Gastrocnemius medialis (tissue), 4 donors: ENCODE data around the gene NIT1. TPM values are rescaled to one million over a fixed set of nuclear protein-coding genes. Genes with fewer than 3 reads are reported as not detected.

Source experiments
- ATAC-seq, 2 donors: fragments of 150-250 bp; one replicate each; pipeline ENCODE4 v1.9.1; 2016
- DNase-seq, 2 donors: peaks; one replicate each; pipeline ENCODE4 v3.0.0-alpha.2; 2019
- H3K27ac ChIP-seq, 4 donors: fragments of 200-600 bp; sonication (generic); 1 replicate in 1 of 4; 2 replicates in 3 of 4; pipeline ENCODE4 v1.5.1; 2016 to 2018; ENCODE audit warnings: mild to moderate bottlenecking in 2 of 4, moderate library complexity in 1 of 4
- H3K27me3 ChIP-seq, 3 donors: fragments of 200-600 bp; sonication (generic) in 2 of 3; 1 replicate in 1 of 3; 2 replicates in 2 of 3; pipeline versions ENCODE4 v1.5.1 to v1.6.0; 2016 to 2019; ENCODE audit warnings: mild to moderate bottlenecking in 1 of 3, moderate library complexity in 1 of 3
- H3K36me3 ChIP-seq, 2 donors: fragments of 200-600 bp; sonication (generic) in 1 of 2; one replicate each; pipeline ENCODE4 v1.5.1; 2017 to 2018
- H3K4me1 ChIP-seq, 2 donors: fragments of 200-600 bp; sonication (generic) in 1 of 2; one replicate each; pipeline ENCODE4 v1.5.1; 2016 to 2017; ENCODE audit warnings: mild to moderate bottlenecking in 2 of 2
- H3K4me3 ChIP-seq, 4 donors: fragments of 200-600 bp; sonication (generic) in 3 of 4; 1 replicate in 1 of 4; 2 replicates in 3 of 4; pipeline ENCODE4 v1.5.1; 2016 to 2019; ENCODE audit warnings: mild to moderate bottlenecking in 2 of 4
- H3K9me3 ChIP-seq, 3 donors: fragments of 200-600 bp; sonication (generic) in 2 of 3; 1 replicate in 1 of 3; 2 replicates in 2 of 3; pipeline ENCODE4 v1.5.1; 2016 to 2019
- POLR2A ChIP-seq, 2 donors: fragments of 450-650 bp; IDR thresholded peaks; one replicate each; pipeline ENCODE4 v1.6.1; 2017; ENCODE audit warnings: antibody characterized with exemption in 2 of 2, mild to moderate bottlenecking in 2 of 2, moderate library complexity in 2 of 2
- in situ Hi-C, 4 donors: fragments of 200-750 bp; cut with MboI; loops; one replicate each; pipeline versions ENCODE4 v1.15.0 to v1.8.0; 2017; ENCODE audit warnings: low sequenced_read_pairs in 4 of 4
- intact Hi-C: fragments of 100-400 bp; cut with DNase I; formaldehyde crosslinking; loops from one replicate; pipeline ENCODE4 v1.15.1; 2023; ENCODE audit warnings: low total_unique reads
- total RNA-seq, 4 donors: library from RNA; depleted of rRNA; stranded (reverse); fragments of >200 nt; gene quantifications; one replicate each; pipeline versions ENCODE4 v1.1.0 to v1.2.3, GENCODE V29; 2016
- TF ChIP-seq, protein P1 (sequence below), 5 experiments: fragments of 450-650 bp in 3 of 5; fragments of 200-600 bp in 2 of 5; sonication (generic) in 2 of 5; IDR thresholded peaks in 4 of 5; conservative IDR thresholded peaks in 1 of 5; 1 replicate in 4 of 5; 2 replicates in 1 of 5; pipeline ENCODE4 v1.5.1; 2016 to 2019; ENCODE audit warnings: antibody characterized with exemption in 5 of 5, mild to moderate bottlenecking in 3 of 5, moderate library complexity in 3 of 5

NIT1 gene
- total RNA-seq, 4 donors from 2014 or later, result 16.1 to 20.4 (median 17.9) TPM

DNA sequence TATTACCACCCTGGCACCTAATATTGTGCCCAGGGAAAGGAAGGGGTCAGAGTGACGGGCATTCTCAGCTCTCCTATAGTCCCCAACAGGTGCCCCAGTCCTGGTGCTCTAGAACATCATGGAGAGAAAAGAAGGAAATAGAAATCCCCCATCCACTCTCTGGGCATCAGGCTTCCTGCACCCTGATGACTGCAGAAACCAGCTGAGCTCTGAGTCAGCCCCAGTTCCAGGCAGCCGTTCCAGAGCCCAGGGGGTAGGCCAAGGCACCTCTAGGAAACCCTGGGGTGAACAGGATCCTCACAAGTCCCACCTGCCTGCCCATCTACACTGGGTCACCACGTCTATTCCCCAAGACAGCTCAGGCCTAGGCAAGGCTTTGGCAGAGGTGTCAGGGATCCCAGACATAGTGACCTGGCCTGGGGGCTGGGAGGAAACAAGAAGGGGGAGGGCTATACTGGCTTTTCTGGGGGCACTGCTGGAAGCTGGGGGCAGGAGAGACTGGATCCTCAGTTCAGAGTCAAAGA lies 29.3 kb upstream of the NIT1 start:
- in situ Hi-C loops (no loop called here), intact Hi-C loops (no loop called here)
- TF ChIP-seq, protein P1, sequence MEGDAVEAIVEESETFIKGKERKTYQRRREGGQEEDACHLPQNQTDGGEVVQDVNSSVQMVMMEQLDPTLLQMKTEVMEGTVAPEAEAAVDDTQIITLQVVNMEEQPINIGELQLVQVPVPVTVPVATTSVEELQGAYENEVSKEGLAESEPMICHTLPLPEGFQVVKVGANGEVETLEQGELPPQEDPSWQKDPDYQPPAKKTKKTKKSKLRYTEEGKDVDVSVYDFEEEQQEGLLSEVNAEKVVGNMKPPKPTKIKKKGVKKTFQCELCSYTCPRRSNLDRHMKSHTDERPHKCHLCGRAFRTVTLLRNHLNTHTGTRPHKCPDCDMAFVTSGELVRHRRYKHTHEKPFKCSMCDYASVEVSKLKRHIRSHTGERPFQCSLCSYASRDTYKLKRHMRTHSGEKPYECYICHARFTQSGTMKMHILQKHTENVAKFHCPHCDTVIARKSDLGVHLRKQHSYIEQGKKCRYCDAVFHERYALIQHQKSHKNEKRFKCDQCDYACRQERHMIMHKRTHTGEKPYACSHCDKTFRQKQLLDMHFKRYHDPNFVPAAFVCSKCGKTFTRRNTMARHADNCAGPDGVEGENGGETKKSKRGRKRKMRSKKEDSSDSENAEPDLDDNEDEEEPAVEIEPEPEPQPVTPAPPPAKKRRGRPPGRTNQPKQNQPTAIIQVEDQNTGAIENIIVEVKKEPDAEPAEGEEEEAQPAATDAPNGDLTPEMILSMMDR (IDR thresholded peaks at IDR 0.05 in 4 of 5, conservative IDR thresholded peaks at IDR 0.05 in 1 of 5), result no peak
- TF ChIP-seq POLR2A (IDR thresholded peaks at IDR 0.05), result no peak
- no peak overlapping the region for H3K27ac ChIP-seq
- H3K4me1 ChIP-seq, result no peaks in the 10 kb centered on the region
- no peaks in the 10 kb centered on the region for H3K36me3 ChIP-seq
- DNase-seq (no peak), ATAC-seq (no peak)
- H3K4me3 ChIP-seq, result no peak overlapping the region
- H3K27me3 ChIP-seq, result no peaks in the 10 kb centered on the region
- no peaks in the 10 kb centered on the region for H3K9me3 ChIP-seq

DNA sequence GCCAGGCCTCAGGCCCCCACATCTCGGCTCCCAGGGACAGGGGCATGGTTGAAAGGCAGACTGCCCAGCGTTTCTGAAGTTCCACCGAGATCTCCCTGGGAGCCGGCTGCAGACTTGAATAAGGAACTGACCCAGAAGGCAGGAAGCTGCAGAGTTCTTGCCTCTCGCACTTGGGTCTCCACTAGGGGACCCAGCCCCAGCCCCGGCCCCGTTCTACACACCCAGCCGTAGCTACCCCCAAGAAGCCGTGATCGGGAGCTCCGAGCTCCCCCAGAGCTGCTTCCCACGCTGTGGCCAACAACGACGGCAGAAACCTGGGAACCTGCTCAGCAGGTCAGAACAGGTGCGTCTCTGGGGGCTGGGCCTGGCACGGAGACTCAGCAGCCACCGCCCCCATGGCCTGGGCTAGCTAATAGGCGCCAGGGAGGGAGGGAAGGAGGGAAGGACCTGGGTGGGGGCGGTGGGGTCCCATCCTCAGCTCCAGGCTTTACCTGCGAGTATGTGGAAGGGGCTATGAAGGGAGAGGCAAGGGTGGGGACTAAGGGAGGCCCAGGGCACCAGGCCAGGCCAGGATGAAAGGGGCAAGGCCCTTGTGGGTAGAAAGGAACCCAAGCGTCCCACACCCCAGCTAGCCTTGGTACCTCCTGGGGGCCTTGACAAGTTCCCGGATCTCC lies 28.5 kb upstream of the NIT1 start, which contains the start of gene NECTIN4:
TSS of gene NECTIN4 (minus strand) at position 308 of the 674 bp plus-strand sequence. CDS start at position 46, 262 bp downstream.
- no peak for ATAC-seq
- Histone ChIP-seq H3K4me3 (no peak within 1 kb of the TSS), H3K9me3 (no peaks in the 10 kb centered on the region), H3K27me3 (no peaks in the 10 kb centered on the region), H3K36me3 (no peaks in the 10 kb centered on the region), H3K4me1 (no peaks in the 10 kb centered on the region), H3K27ac (no peak within 1 kb of the TSS)
- intact Hi-C loops, result no loop called here
- in situ Hi-C loops, result no loop called here
- TF ChIP-seq POLR2A (IDR thresholded peaks at IDR 0.05), result no peak
- TF ChIP-seq, protein P1 (IDR thresholded peaks at IDR 0.05 in 4 of 5, conservative IDR thresholded peaks at IDR 0.05 in 1 of 5), result no peak
- DNase-seq, result no peak

GRCh38 chr1:161089938-161090337 lies 28.0 kb upstream of the NIT1 start:
- in situ Hi-C loops, result loop anchor here in 2 of 4 donors (10.0 kb wide), 1 partner anchor 95 kb away; no protein-coding TSS in a partner anchor
- Histone ChIP-seq H3K4me3 (no peak overlapping the region), H3K27me3 (no peaks in the 10 kb centered on the region), H3K4me1 (no peaks in the 10 kb centered on the region), H3K36me3 (no peaks in the 10 kb centered on the region), H3K27ac (no peak overlapping the region), H3K9me3 (no peaks in the 10 kb centered on the region)
- intact Hi-C loops, result loop anchor here (10.0 kb wide), 1 partner anchor 255 kb away; no protein-coding TSS in a partner anchor
- TF ChIP-seq POLR2A (IDR thresholded peaks at IDR 0.05), result no peak
- TF ChIP-seq, protein P1 (IDR thresholded peaks at IDR 0.05 in 4 of 5, conservative IDR thresholded peaks at IDR 0.05 in 1 of 5), result no peak
- ATAC-seq (no peak), DNase-seq (no peak)

GRCh38 chr1:161090617-161091016 lies 27.3 kb upstream of the NIT1 start:
- Histone ChIP-seq H3K27ac (no peak overlapping the region), H3K4me1 (no peaks in the 10 kb centered on the region), H3K9me3 (no peaks in the 10 kb centered on the region), H3K27me3 (no peaks in the 10 kb centered on the region), H3K4me3 (no peak overlapping the region), H3K36me3 (no peaks in the 10 kb centered on the region)
- TF ChIP-seq POLR2A (IDR thresholded peaks at IDR 0.05), result no peak
- TF ChIP-seq, protein P1 (IDR thresholded peaks at IDR 0.05 in 4 of 5, conservative IDR thresholded peaks at IDR 0.05 in 1 of 5), result no peak
- in situ Hi-C loops, result loop anchor here in 2 of 4 donors (10.0 kb wide), 1 partner anchor 96 kb away; no protein-coding TSS in a partner anchor
- DNase-seq, result no peak
- intact Hi-C loops, result loop anchor here (10.0 kb wide), 1 partner anchor 256 kb away; no protein-coding TSS in a partner anchor
- ATAC-seq, result no peak
